Muscle of arm (tissue), 12 donors: ENCODE results near the gene TMUB2. TPM values are rescaled to one million over a fixed set of nuclear protein-coding genes. Genes with fewer than 3 reads are reported as not detected.

ENCODE experiments used
- polyA plus RNA-seq, 12 donors: library from polyadenylated mRNA; unstranded; fragments of 120-200 nt; gene quantifications; one replicate each; pipeline ENCODE4 v1.2.1, GENCODE V29; 2013; ENCODE audit not compliant: insufficient read length in 12 of 12

Gene TMUB2
- polyA plus RNA-seq, 12 donors, result 32.6 to 63.8 (median 45.1) TPM; not detected in 1

Other genes with a start within 250 kb of the TMUB2 start
- gene PPY, start 244.5 kb upstream of the TMUB2 start, polyA plus RNA-seq, result under 1 TPM in 3 of 12 donors, not detected in 9; 0.27 to 0.37 (median 0.35) TPM
- 10 to 100 TPM in 1 of 12 donors, under 1 TPM in 2, not detected in 9; 0.22 to 79.9 (median 0.47) TPM for gene PYY, start 233.0 kb upstream of the TMUB2 start, polyA plus RNA-seq
- under 1 TPM in 10 of 12 donors, not detected in 2; 0.17 to 0.70 (median 0.42) TPM for gene NAGS, start 182.3 kb upstream of the TMUB2 start, polyA plus RNA-seq
- gene TMEM101, start 172.0 kb upstream of the TMUB2 start, polyA plus RNA-seq, result 10 to 100 TPM in 11 of 12 donors, not detected in 1; 20.2 to 33.7 (median 27.2) TPM
- 100 to 1,000 TPM in 1 of 12 donors, 10 to 100 TPM in 11; 26.4 to 379 (median 30.7) TPM for gene LSM12, start 120.3 kb upstream of the TMUB2 start, polyA plus RNA-seq
- gene G6PC3, start 116.2 kb upstream of the TMUB2 start, polyA plus RNA-seq, result 10 to 100 TPM in 11 of 12 donors, not detected in 1; 25.8 to 65.2 (median 34.2) TPM
- gene HDAC5, start 63.3 kb upstream of the TMUB2 start, polyA plus RNA-seq, result 10 to 100 TPM in 11 of 12 donors, not detected in 1; 42.1 to 70.6 (median 50.0) TPM
- gene HROB, start 45.0 kb upstream of the TMUB2 start, polyA plus RNA-seq, result 1 to 10 TPM in 10 of 12 donors, not detected in 2; 1.6 to 4.3 (median 2.7) TPM
- 10 to 100 TPM in 6 of 12 donors, 1 to 10 TPM in 4, not detected in 2; 6.3 to 21.7 (median 13.2) TPM for gene ASB16, start 16.3 kb upstream of the TMUB2 start, polyA plus RNA-seq
- gene ATXN7L3, start 12.9 kb downstream of the TMUB2 start, polyA plus RNA-seq, result 10 to 100 TPM in 11 of 12 donors, not detected in 1; 36.3 to 63.7 (median 49.6) TPM
- gene UBTF, start 32.7 kb downstream of the TMUB2 start, polyA plus RNA-seq, result 100 to 1,000 TPM in 1 of 12 donors, 10 to 100 TPM in 10, not detected in 1; 54.5 to 112 (median 71.6) TPM
- gene SLC4A1, start 81.2 kb downstream of the TMUB2 start, polyA plus RNA-seq, result 10 to 100 TPM in 5 of 12 donors, 1 to 10 TPM in 6, not detected in 1; 3.7 to 36.3 (median 7.8) TPM
- 10 to 100 TPM in 1 of 12 donors, 1 to 10 TPM in 5, under 1 TPM in 4, not detected in 2; 0.72 to 14.2 (median 1.7) TPM for gene RUNDC3A, start 121.6 kb downstream of the TMUB2 start, polyA plus RNA-seq
- 100 to 1,000 TPM in 1 of 12 donors, 10 to 100 TPM in 10, not detected in 1; 37.8 to 110 (median 57.4) TPM for gene SLC25A39, start 137.9 kb downstream of the TMUB2 start, polyA plus RNA-seq
- 100 to 1,000 TPM in 11 of 12 donors, not detected in 1; 147 to 278 (median 178) TPM for gene GRN, start 158.3 kb downstream of the TMUB2 start, polyA plus RNA-seq
- gene FAM171A2, start 176.9 kb downstream of the TMUB2 start, polyA plus RNA-seq, result 100 to 1,000 TPM in 1 of 12 donors, 10 to 100 TPM in 10, not detected in 1; 34.7 to 120 (median 69.4) TPM
- 1 to 10 TPM in 10 of 12 donors, not detected in 2; 1.2 to 3.0 (median 2.5) TPM for gene ITGA2B, start 202.7 kb downstream of the TMUB2 start, polyA plus RNA-seq